ENCODE measurements around the gene SP6.

SP6 gene

DNA sequence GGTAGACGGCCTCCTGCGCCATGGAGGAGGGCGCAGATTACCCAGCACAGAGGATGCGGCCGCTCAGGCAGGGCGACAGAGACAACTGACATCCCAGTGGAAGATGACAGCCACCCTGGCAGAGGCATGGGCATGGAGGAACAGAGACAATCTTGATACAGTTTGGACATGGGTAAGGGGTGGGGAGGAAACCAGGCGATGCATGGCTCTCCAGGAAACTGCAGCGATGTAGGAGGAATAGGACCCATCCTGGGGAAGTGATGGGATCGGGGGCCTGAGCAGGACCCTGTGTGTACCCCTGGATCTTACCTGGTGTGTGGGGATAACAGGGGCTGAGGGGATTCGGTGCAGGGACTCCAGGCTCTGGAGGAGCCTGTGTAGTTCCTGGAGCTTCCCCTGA is 34.0 kb downstream of the SP6 start:
- no peak overlapping the region for H3K4me3 ChIP-seq (ENCODE audit: low read length)
- DNase-seq (ENCODE audit: low read depth, low spot score) = no peak

GRCh38 chr17:47816111-47816735 is 34.7 kb downstream of the SP6 start:
- H3K4me3 ChIP-seq (ENCODE audit: low read length) = no peak overlapping the region
- no peak for DNase-seq (ENCODE audit: low read depth, low spot score)

DNA sequence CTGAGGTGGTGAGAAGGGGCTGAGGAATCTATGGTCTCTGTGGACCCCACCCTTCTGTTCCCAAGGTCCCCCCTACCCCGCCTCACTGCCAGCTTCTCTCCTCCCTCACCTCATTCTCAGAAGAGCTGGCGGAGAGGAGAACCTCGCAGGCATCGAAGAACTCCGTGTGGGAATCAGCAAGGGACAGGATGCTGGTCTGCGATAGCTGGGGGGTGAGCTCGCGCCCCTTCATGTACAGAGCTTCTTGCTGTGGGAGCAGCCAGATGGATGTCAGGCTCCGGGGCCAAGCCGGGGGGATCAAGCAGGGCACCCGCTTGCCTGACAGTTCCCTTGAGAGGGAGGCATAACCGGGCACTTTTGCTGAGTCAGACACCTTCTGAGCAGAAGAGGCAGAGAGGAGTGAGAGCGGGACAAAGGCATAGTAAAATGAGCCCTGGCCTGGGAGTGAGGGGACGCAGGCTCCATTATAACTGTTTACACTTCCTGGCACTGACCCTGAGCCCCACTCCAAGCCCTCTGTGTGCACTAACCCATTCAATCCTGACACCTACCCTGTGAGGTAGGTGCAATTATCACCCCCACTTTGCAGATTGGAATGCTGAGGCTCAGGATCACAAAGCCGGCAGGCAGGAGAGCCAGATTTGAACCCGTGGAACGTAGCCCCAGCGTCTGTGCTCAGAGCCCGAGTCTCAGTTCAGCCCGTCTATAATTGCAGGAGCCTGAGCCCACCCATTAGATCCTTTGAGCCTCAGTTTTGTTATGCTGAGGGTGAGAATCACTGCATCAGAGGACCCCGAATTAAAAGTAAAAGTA is 35.7 kb downstream of the SP6 start:
- H3K4me3 ChIP-seq (ENCODE audit: low read length) = no peak overlapping the region
- no peak for DNase-seq (ENCODE audit: low read depth, low spot score)

- H3K4me3 ChIP-seq (ENCODE audit: low read length) = no peak overlapping the region
- DNase-seq (ENCODE audit: low read depth, low spot score) = no peak
Measured at GRCh38 chr17:47813512-47814031, 37.4 kb downstream of the SP6 start.

DNA sequence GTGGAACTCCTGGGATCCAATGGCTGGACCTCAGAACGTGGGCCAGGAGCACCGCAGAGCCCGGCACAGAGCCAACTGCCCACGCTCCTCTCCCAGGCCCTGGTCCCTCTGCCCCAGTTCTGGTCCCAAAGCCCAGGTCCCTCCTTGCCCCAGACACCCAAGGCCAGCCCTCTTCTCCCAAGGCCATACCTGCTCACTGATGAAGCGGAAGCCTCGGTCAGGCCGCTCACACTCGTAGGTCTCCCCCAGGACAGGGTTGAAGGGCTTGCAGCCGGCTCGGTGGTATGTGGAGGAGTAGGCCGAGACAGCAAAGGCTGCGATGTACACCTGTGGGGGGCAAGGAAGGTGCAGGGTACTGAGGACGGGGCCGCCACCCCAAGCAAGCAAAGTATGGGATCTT is 37.9 kb downstream of the SP6 start:
- DNase-seq (ENCODE audit: low read depth, low spot score) = no peak
- no peak overlapping the region for H3K4me3 ChIP-seq (ENCODE audit: low read length)

- H3K4me3 ChIP-seq (ENCODE audit: low read length) = no peak overlapping the region
- no peak for DNase-seq (ENCODE audit: low read depth, low spot score)
Measured at GRCh38 chr17:47812146-47812920, 38.6 kb downstream of the SP6 start.

- no peak for DNase-seq (ENCODE audit: low read depth, low spot score)
- H3K4me3 ChIP-seq (ENCODE audit: low read length) = no peak overlapping the region
Measured at GRCh38 chr17:47811709-47812108, 39.3 kb downstream of the SP6 start.

- no peak overlapping the region for H3K4me3 ChIP-seq (ENCODE audit: low read length)
- DNase-seq (ENCODE audit: low read depth, low spot score) = no peak
Measured at GRCh38 chr17:47810901-47811635, 39.9 kb downstream of the SP6 start.

- no peak overlapping the region for H3K4me3 ChIP-seq (ENCODE audit: low read length)
- DNase-seq (ENCODE audit: low read depth, low spot score) = no peak
Measured at GRCh38 chr17:47810200-47810821, 40.7 kb downstream of the SP6 start.

- H3K4me3 ChIP-seq (ENCODE audit: low read length) = no peak overlapping the region
- DNase-seq (ENCODE audit: low read depth, low spot score) = no peak
Measured at GRCh38 chr17:47808830-47809480, 42.0 kb downstream of the SP6 start.

DNA sequence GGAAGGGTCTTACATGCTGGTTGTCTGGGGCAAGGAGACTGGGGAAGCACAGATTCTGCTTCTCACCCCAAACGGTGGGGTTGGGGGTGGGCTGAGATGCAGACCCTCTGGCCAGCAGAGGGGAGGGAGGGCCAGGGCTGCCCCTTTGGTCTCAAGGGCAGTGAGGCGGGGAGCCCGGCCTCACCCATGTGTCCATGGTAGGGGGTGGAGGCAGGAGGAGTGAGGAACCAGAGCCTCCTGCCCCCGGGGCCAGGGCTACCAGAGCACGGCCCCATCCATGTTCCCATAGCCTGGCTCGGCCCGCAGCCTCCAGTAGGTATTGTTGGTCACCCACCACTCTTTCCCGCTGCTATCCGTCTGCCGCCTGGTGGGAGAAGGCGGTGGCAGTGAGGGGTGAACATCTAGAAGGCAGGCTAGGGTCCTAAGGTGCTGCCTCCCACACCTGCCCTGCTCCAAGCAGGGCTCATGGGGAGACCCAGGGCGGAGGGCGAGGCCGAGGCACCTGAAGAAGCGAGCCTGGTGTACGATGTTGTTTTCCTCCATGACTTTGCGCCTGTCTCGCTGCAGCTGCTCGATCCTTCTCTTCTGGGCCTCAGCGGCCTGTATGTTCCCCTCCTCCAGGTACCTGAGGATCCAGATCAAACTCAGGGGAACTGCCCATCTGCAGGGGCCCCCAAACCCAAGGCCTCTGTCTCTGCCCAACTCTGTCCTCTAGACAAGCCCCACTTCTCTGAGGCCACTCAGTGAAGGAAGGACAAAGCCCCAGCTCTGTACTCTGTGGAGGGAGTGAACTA is 42.7 kb downstream of the SP6 start:
- H3K4me3 ChIP-seq (ENCODE audit: low read length) = no peak overlapping the region
- DNase-seq (ENCODE audit: low read depth, low spot score) = no peak

GRCh38 chr17:47807421-47807820 is 43.5 kb downstream of the SP6 start:
- no peak for DNase-seq (ENCODE audit: low read depth, low spot score)
- no peak overlapping the region for H3K4me3 ChIP-seq (ENCODE audit: low read length)

GRCh38 chr17:47806913-47807255 is 44.1 kb downstream of the SP6 start:
- no peak overlapping the region for H3K4me3 ChIP-seq (ENCODE audit: low read length)
- no peak for DNase-seq (ENCODE audit: low read depth, low spot score)

DNA sequence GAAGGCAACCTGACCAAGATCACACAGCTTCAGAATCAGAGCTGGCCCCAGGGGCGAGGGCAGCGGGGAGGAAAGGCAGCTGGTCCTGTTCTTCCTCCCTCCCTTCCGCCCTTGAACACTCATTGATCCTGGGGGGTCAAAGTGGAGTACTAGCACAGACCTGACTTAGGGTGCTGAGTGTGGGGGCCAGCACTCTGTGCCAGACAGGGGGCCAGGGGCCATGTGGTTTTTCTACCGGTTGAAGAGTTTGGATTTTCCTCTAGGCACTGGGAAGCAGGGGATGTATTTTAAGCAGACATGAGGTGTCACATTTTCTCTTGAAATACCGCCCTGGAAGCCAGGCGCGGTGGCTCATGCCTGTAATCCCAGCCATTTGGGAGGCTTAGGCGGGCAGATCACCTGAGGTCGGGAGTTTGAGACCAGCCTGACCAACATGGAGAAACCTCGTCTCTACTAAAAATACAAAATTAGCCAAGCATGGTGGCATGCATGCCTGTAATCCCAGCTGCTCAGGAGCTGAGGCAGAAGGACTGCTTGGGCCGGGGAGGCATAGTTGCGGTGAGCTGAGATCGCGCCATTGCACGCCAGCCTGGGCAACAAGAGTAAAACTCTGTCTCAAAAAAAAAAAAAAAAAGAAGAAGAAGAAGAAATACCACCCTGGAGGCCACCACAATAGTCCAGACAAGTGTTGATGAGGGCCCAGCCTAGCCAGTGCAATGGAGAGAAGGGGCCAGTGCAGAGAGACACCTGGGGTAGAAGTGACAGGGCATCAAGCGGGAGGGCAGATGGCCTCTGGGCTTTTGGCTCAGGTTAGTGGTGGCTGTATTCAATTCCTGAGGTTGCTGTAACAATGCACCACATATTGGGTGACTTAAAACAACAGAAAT is 44.7 kb downstream of the SP6 start:
- no peak for DNase-seq (ENCODE audit: low read depth, low spot score)
- no peak overlapping the region for H3K4me3 ChIP-seq (ENCODE audit: low read length)

GRCh38 chr17:47804461-47804860 is 46.5 kb downstream of the SP6 start:
- H3K4me3 ChIP-seq (ENCODE audit: low read length) = no peak overlapping the region
- DNase-seq (ENCODE audit: low read depth, low spot score) = no peak

GRCh38 chr17:47803751-47804150 is 47.2 kb downstream of the SP6 start:
- no peak for DNase-seq (ENCODE audit: low read depth, low spot score)
- no peak overlapping the region for H3K4me3 ChIP-seq (ENCODE audit: low read length)

DNA sequence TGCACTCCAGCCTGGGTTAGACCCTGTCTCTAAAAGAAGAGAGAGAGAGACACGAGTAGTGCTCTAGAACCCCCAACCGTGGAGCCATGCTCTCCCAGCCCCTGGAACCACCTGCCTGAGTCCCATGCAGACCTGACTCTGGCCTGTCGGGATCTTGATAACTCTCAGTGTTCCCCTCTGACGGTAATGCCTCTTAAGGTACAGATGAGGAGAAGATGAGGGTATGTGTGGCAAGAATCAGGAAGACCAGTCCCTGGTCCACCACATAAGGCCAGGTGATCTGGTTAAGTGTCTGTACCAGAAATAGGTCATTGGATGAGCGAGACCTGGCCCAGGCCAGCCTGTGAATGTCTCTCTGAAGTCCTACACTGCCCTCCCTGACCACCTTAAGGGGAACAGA is 47.8 kb downstream of the SP6 start:
- DNase-seq (ENCODE audit: low read depth, low spot score) = no peak
- no peak overlapping the region for H3K4me3 ChIP-seq (ENCODE audit: low read length)

All from Jurkat, Clone E6-1 (cell line).